GM12878 (cell line): Measurements from ENCODE around the gene N4BP2L1. TPM values are rescaled to one million over a fixed set of nuclear protein-coding genes. Genes with fewer than 3 reads are reported as not detected.

ENCODE experiments used
- ATAC-seq: fragments of 200-7000 bp; cut with Tn5 transposase; 3 replicates; pipeline ENCODE4 v1.9.1; 2020; ENCODE audit warnings: mild to moderate bottlenecking, moderate library complexity
- BruUV-seq: library from RNA; stranded (reverse); fragments of 400-500 nt; replicated peaks from 2 replicates; lab custom pipeline; 2021; lab: Mats Ljungman, UMichigan
- CTCF ChIA-PET: fragments of 300-600 bp; sonication (Branson Sonifier 250); formaldehyde crosslinking; extraction: SDS; loops from one replicate; lab custom pipeline; 2021; ENCODE audit warnings: inconsistent platforms; lab: Yijun Ruan, JAX
- POLR2A ChIA-PET: fragments of 350-600 bp; formaldehyde crosslinking; extraction: SDS; loops from one replicate; lab custom pipeline; 2021; ENCODE audit warnings: inconsistent platforms; lab: Charles Lee
- RAD21 ChIA-PET: fragments of 300-600 bp; sonication (Branson Sonifier 250); formaldehyde crosslinking; loops from one replicate; lab custom pipeline; 2023; ENCODE audit warnings: antibody characterized with exemption; ENCODE audit not compliant: unreplicated experiment; lab: Charles Lee
- SMC1A ChIA-PET: fragments of 300-600 bp; sonication (Branson Sonifier 250); formaldehyde crosslinking; loops from one replicate; lab custom pipeline; 2023; ENCODE audit not compliant: unreplicated experiment, uncharacterized antibody; lab: Charles Lee
- DNase-seq: peaks from one replicate; pipeline ENCODE4 v3.0.0-alpha.2; 2011; ENCODE audit warnings: low read depth, low spot score
- FAIRE-seq: peaks from 3 replicates; lab custom pipeline; 2011; peaks lifted over from hg19 to GRCh38; lab: Jason Lieb, UNC
- H2AFZ ChIP-seq: 2 replicates; pipeline ENCODE4 v1.6.0; 2011; ENCODE audit warnings: low read depth, low read length, control low read depth; ENCODE audit not compliant: control insufficient read depth
- H3K27ac ChIP-seq: 2 replicates; pipeline ENCODE4 v1.5.1; 2011; ENCODE audit warnings: control low read depth; ENCODE audit not compliant: control insufficient read depth, insufficient read depth
- H3K27me3 ChIP-seq, 2 experiments: replicated peaks in 1 of 2; 2 replicates each; pipeline versions ENCODE4 v1.6.0 to v1.6.1; 2011; ENCODE audit warnings: low read length in 1 of 2; ENCODE audit not compliant: control insufficient read depth in 2 of 2, insufficient read depth in 2 of 2
- H3K36me3 ChIP-seq, 2 experiments: 2 replicates each; pipeline ENCODE4 v1.5.1; 2011; ENCODE audit warnings: low read length in 1 of 2; ENCODE audit not compliant: control insufficient read depth in 2 of 2, insufficient read depth in 2 of 2
- H3K4me1 ChIP-seq: 2 replicates; pipeline ENCODE4 v1.6.1; 2011; ENCODE audit warnings: mild to moderate bottlenecking, low read length, moderate library complexity, mixed read lengths; ENCODE audit not compliant: control insufficient read depth, insufficient read depth
- H3K4me2 ChIP-seq: 2 replicates; pipeline ENCODE4 v1.6.0; 2011; ENCODE audit warnings: control low read depth; ENCODE audit not compliant: control insufficient read depth, insufficient read depth
- H3K4me3 ChIP-seq: fragments of 200-600 bp; sonication (generic); 2 replicates; pipeline ENCODE4 v1.5.1; 2016
- H3K79me2 ChIP-seq: 2 replicates; pipeline ENCODE4 v1.6.0; 2011; ENCODE audit warnings: low read length; ENCODE audit not compliant: control insufficient read depth, insufficient read depth
- H3K9ac ChIP-seq: 2 replicates; pipeline ENCODE4 v1.8.0; 2011; ENCODE audit warnings: low read length, control low read depth, mixed read lengths; ENCODE audit not compliant: control insufficient read depth, insufficient read depth
- H3K9me3 ChIP-seq: replicated peaks from 3 replicates; pipeline ENCODE4 v1.5.1; 2011; ENCODE audit warnings: mild to moderate bottlenecking, low read length; ENCODE audit not compliant: control insufficient read depth, insufficient read depth
- H4K20me1 ChIP-seq: 2 replicates; pipeline ENCODE4 v1.6.0; 2011; ENCODE audit not compliant: control insufficient read depth, insufficient read depth
- BCLAF1 ChIP-seq: fragments of 450-650 bp; IDR thresholded peaks from 2 replicates; pipeline ENCODE4 v1.6.1; 2017; ENCODE audit warnings: antibody characterized with exemption, mild to moderate bottlenecking, moderate library complexity
- ETV6 ChIP-seq, 2 experiments: fragments of 450-650 bp in 1 of 2; IDR thresholded peaks in 1 of 2; conservative IDR thresholded peaks in 1 of 2; 2 replicates each; pipeline ENCODE4 v1.6.1; 2014; ENCODE audit warnings: antibody characterized with exemption in 1 of 2, borderline replicate concordance in 1 of 2, low read depth in 1 of 2, mild to moderate bottlenecking in 1 of 2, moderate library complexity in 1 of 2
- HDAC6 ChIP-seq: fragments of 200-600 bp; sonication (generic); IDR thresholded peaks from one replicate; pipeline ENCODE4 v1.8.0; 2017; ENCODE audit warnings: antibody characterized with exemption; ENCODE audit not compliant: unreplicated experiment
- HDGF ChIP-seq: fragments of 450-650 bp; IDR thresholded peaks from 2 replicates; pipeline ENCODE4 v1.6.1; 2016; ENCODE audit warnings: antibody characterized with exemption
- JUND ChIP-seq: IDR thresholded peaks from 2 replicates; pipeline ENCODE4 v1.6.1; 2012; ENCODE audit warnings: low read depth, mild to moderate bottlenecking, low read length, improper control_type of control experiment, moderate library complexity
- NFYA ChIP-seq: IDR thresholded peaks from 2 replicates; pipeline ENCODE4 v1.6.1; 2011; ENCODE audit warnings: low read depth, mild to moderate bottlenecking, low read length, improper control_type of control experiment, borderline replicate concordance
- NKRF ChIP-seq: fragments of 450-650 bp; conservative IDR thresholded peaks from 2 replicates; pipeline ENCODE4 v1.6.1; 2017; ENCODE audit warnings: mild to moderate bottlenecking, moderate library complexity
- ZBTB4 ChIP-seq: fragments of 450-650 bp; formaldehyde crosslinking; IDR thresholded peaks from 2 replicates; pipeline ENCODE4 v1.4.0; 2022; ENCODE audit warnings: mild to moderate bottlenecking, moderate library complexity
- WGBS: methylation state at CpG from one replicate; pipeline ENCODE4 v1.1.6; 2016; ENCODE audit warnings: low lambda C conversion rate; ENCODE audit not compliant: insufficient replicate concordance, insufficient coverage; ENCODE audit errors: missing lambda C conversion rate; 5-methylcytosine and 5-hydroxymethylcytosine counted together
- in situ Hi-C: fragments of 300-500 bp; cut with MboI; formaldehyde crosslinking; loops from 9 replicates; pipeline ENCODE4 v1.14.3; 2018; ENCODE audit warnings: mixed read lengths
- intact Hi-C: fragments of 100-400 bp; cut with micrococcal nuclease; formaldehyde crosslinking; loops from one replicate; pipeline ENCODE4 v1.14.2; 2022; ENCODE audit not compliant: unreplicated experiment
- polyA plus RNA-seq, 11 experiments: library from polyadenylated mRNA; depleted of rRNA in 4 of 11; unstranded in 6 of 11; stranded (reverse) in 5 of 11; fragments of >200 nt; fragmentation: Nextera tagmentation in 4 of 11; fragmentation: Illumina TruSeq in 1 of 11; extraction: Ambion mirVana in 4 of 11; extraction: Trizol in 1 of 11; gene quantifications; 1 replicate in 1 of 11; 2 replicates in 10 of 11; pipeline versions ENCODE4 v1.2.1 to v1.2.3, GENCODE V29; 2011 to 2016; ENCODE audit warnings: inconsistent platforms in 2 of 11, missing spikeins in 2 of 11, low read depth in 1 of 11
- total RNA-seq, 4 experiments: library from RNA; depleted of rRNA in 3 of 4; stranded (reverse); fragments of >200 nt in 3 of 4; fragmentation: Illumina TruSeq in 1 of 4; extraction: Trizol in 1 of 4; gene quantifications; 2 replicates each; pipeline versions ENCODE4 v1.2.1 to v1.2.3, GENCODE V29; 2013 to 2021

Gene N4BP2L1
- total and polyA plus RNA-seq, 10 of the 15 experiments (the other 5 are each of a cell fraction or from before 2014, with no cell fraction given) = 3.3 to 42.5 (median 16.2) TPM

- TF ChIP-seq NKRF = no peak
Measured at GRCh38 chr13:32476021-32476731, 48.2 kb upstream of the N4BP2L1 start (continued).

- H3K79me2 ChIP-seq = no peaks in the 10 kb centered on the region
- BruUV-seq = no TSS peak
- POLR2A ChIA-PET = no interaction called here
- no peaks in the 10 kb centered on the region for H3K9me3 ChIP-seq
- CTCF ChIA-PET = interaction anchor here (1.3 kb wide), 1 partner anchor 105 kb away, joined by 5 read pairs; no protein-coding TSS in a partner anchor
- H3K36me3 ChIP-seq = no peaks in the 10 kb centered on the region
- no peak for ATAC-seq
- peaks cover 16% of the 10 kb centered on the region for H3K4me1 ChIP-seq
- no peak for FAIRE-seq
- H2AFZ ChIP-seq = no peak overlapping the region
- 71% methylated on average over 10 of the region's 10 CpGs for WGBS
- no peaks in the 10 kb centered on the region for H3K27me3 ChIP-seq
- no peak overlapping the region for H3K4me2 ChIP-seq
- no peak overlapping the region for H3K9ac ChIP-seq
- RAD21 ChIA-PET = interaction anchor here (1.5 kb wide), 1 partner anchor 56 kb away, joined by 6 read pairs; no protein-coding TSS in a partner anchor
- H4K20me1 ChIP-seq = no peaks in the 10 kb centered on the region
- no peak overlapping the region for H3K27ac ChIP-seq
- no peak for DNase-seq
- intact Hi-C loops = no loop called here
- H3K4me3 ChIP-seq = no peak overlapping the region
- in situ Hi-C loops = no loop called here
- SMC1A ChIA-PET = interaction anchor here (0.6 to 1.5 kb wide), 2 partner anchors 31 to 357 kb away, joined by 3 to 4 read pairs; no protein-coding TSS in a partner anchor
- TF ChIP-seq HDGF (no peak), ZBTB4 (CRISPR knock-in tag) (no peak), BCLAF1 (no peak), HDAC6 (no peak), ETV6 (conservative IDR thresholded peaks at IDR 0.05 in 1 of 2, IDR thresholded peaks at IDR 0.05 in 1 of 2; ENCODE audit: borderline replicate concordance in 1 of 2, low read depth in 1 of 2) (no peak), NFYA (no peak), JUND (no peak)
Measured at GRCh38 chr13:32474999-32475792, 47.3 kb upstream of the N4BP2L1 start.
